Measurements from ENCODE around the gene SGCD.

DNA sequence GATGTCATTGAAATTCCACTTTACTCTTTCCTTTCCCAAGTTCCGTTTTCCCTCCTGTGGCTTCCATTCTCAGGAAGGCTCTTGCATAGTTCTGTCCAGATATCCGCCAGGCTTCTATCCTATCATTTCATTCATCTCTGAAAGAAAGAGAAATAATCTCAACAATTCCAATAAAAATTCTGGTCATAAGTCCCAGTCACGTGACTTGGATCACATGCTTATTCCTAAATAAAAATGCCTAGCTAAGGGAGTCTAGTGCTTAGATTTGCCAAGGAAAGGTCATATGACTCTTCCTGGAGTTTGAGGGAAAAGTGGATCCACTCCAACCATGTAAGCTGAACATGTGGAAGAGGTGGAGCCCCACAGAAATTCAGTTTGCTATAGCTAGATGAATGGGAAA, 377.2 kb downstream of the SGCD start:
- TF ChIP-seq, protein P1, sequence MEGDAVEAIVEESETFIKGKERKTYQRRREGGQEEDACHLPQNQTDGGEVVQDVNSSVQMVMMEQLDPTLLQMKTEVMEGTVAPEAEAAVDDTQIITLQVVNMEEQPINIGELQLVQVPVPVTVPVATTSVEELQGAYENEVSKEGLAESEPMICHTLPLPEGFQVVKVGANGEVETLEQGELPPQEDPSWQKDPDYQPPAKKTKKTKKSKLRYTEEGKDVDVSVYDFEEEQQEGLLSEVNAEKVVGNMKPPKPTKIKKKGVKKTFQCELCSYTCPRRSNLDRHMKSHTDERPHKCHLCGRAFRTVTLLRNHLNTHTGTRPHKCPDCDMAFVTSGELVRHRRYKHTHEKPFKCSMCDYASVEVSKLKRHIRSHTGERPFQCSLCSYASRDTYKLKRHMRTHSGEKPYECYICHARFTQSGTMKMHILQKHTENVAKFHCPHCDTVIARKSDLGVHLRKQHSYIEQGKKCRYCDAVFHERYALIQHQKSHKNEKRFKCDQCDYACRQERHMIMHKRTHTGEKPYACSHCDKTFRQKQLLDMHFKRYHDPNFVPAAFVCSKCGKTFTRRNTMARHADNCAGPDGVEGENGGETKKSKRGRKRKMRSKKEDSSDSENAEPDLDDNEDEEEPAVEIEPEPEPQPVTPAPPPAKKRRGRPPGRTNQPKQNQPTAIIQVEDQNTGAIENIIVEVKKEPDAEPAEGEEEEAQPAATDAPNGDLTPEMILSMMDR (conservative IDR thresholded peaks at IDR 0.05; ENCODE audit: low read length), result no peak
- TF ChIP-seq EZH2phosphoT487 (IDR thresholded peaks at IDR 0.05; ENCODE audit: borderline replicate concordance), result no peak

Data from Loucy (cell line).